GM19043 (cell line): ENCODE measurements around the gene AFAP1.

Source experiments
- ATAC-seq: cut with Tn5 transposase; IDR thresholded peaks from one replicate; pipeline ENCODE4 v1.9.1; 2021; ENCODE audit warnings: low read depth; ENCODE audit not compliant: unreplicated experiment

The AFAP1 gene

GRCh38 chr4:7774301-7775294 lies 165.1 kb downstream of the AFAP1 start:
- no peak for ATAC-seq

- ATAC-seq: no peak
Measured at GRCh38 chr4:7773401-7774180, 166.1 kb downstream of the AFAP1 start.

GRCh38 chr4:7772711-7773385 lies 166.8 kb downstream of the AFAP1 start:
- no peak for ATAC-seq

- ATAC-seq: peak; percentile 97
Measured at GRCh38 chr4:7771541-7772507, 167.8 kb downstream of the AFAP1 start.

GRCh38 chr4:7771056-7771455 lies 168.6 kb downstream of the AFAP1 start:
- no peak for ATAC-seq

- no peak for ATAC-seq
Measured at GRCh38 chr4:7770224-7771050, 169.2 kb downstream of the AFAP1 start.

GRCh38 chr4:7769396-7770223 lies 170.1 kb downstream of the AFAP1 start:
- ATAC-seq: no peak

- ATAC-seq: no peak
Measured at GRCh38 chr4:7768736-7769135, 170.9 kb downstream of the AFAP1 start.

- ATAC-seq: no peak
Measured at GRCh38 chr4:7767966-7768365, 171.7 kb downstream of the AFAP1 start.

GRCh38 chr4:7767526-7767925 lies 172.1 kb downstream of the AFAP1 start:
- ATAC-seq: no peak

- no peak for ATAC-seq
Measured at GRCh38 chr4:7766661-7767345, 172.9 kb downstream of the AFAP1 start.

- ATAC-seq: no peak
Measured at GRCh38 chr4:7766086-7766485, 173.6 kb downstream of the AFAP1 start.

GRCh38 chr4:7765666-7766065 lies 174.0 kb downstream of the AFAP1 start:
- ATAC-seq: no peak

- no peak for ATAC-seq
Measured at GRCh38 chr4:7764466-7764865, 175.2 kb downstream of the AFAP1 start.

- no peak for ATAC-seq
Measured at GRCh38 chr4:7763788-7764187, 175.9 kb downstream of the AFAP1 start.

- no peak for ATAC-seq
Measured at GRCh38 chr4:7763106-7763505, 176.6 kb downstream of the AFAP1 start.

GRCh38 chr4:7762376-7763030 lies 177.2 kb downstream of the AFAP1 start:
- ATAC-seq: no peak
